ENCODE results near the gene DIO1.

DNA sequence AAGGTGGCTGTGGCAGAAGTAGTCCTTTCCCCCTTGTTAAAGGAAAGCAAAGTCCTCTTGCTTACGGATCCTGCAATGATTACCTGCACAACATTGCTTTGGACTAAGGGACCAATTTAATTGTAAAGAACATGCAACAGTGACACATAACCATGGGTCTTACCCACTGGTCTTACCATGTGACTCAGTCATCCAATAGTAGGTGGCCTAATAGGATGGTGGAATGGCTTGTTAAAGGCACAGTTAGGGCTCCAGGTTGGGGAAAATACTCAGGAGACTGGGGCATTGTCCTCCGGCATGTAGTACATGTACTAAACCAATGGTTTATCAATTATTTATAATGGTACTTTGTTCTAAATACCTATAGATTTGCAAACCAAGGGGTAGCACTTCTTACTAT is 2.3 kb upstream of the DIO1 start:
- TF ChIP-seq, protein P1, sequence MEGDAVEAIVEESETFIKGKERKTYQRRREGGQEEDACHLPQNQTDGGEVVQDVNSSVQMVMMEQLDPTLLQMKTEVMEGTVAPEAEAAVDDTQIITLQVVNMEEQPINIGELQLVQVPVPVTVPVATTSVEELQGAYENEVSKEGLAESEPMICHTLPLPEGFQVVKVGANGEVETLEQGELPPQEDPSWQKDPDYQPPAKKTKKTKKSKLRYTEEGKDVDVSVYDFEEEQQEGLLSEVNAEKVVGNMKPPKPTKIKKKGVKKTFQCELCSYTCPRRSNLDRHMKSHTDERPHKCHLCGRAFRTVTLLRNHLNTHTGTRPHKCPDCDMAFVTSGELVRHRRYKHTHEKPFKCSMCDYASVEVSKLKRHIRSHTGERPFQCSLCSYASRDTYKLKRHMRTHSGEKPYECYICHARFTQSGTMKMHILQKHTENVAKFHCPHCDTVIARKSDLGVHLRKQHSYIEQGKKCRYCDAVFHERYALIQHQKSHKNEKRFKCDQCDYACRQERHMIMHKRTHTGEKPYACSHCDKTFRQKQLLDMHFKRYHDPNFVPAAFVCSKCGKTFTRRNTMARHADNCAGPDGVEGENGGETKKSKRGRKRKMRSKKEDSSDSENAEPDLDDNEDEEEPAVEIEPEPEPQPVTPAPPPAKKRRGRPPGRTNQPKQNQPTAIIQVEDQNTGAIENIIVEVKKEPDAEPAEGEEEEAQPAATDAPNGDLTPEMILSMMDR (IDR thresholded peaks at IDR 0.05; ENCODE audit: poor library complexity, severe bottlenecking): no peak
- no peak for TF ChIP-seq POLR2AphosphoS5 (IDR thresholded peaks at IDR 0.05)
- no peak for TF ChIP-seq EP300 (conservative IDR thresholded peaks at IDR 0.05; ENCODE audit: poor library complexity, severe bottlenecking)
- no peak for TF ChIP-seq EZH2 (IDR thresholded peaks at IDR 0.05; ENCODE audit: borderline replicate concordance, insufficient read depth, low read length, poor library complexity, severe bottlenecking)
- TF ChIP-seq, protein P2, sequence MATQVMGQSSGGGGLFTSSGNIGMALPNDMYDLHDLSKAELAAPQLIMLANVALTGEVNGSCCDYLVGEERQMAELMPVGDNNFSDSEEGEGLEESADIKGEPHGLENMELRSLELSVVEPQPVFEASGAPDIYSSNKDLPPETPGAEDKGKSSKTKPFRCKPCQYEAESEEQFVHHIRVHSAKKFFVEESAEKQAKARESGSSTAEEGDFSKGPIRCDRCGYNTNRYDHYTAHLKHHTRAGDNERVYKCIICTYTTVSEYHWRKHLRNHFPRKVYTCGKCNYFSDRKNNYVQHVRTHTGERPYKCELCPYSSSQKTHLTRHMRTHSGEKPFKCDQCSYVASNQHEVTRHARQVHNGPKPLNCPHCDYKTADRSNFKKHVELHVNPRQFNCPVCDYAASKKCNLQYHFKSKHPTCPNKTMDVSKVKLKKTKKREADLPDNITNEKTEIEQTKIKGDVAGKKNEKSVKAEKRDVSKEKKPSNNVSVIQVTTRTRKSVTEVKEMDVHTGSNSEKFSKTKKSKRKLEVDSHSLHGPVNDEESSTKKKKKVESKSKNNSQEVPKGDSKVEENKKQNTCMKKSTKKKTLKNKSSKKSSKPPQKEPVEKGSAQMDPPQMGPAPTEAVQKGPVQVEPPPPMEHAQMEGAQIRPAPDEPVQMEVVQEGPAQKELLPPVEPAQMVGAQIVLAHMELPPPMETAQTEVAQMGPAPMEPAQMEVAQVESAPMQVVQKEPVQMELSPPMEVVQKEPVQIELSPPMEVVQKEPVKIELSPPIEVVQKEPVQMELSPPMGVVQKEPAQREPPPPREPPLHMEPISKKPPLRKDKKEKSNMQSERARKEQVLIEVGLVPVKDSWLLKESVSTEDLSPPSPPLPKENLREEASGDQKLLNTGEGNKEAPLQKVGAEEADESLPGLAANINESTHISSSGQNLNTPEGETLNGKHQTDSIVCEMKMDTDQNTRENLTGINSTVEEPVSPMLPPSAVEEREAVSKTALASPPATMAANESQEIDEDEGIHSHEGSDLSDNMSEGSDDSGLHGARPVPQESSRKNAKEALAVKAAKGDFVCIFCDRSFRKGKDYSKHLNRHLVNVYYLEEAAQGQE (IDR thresholded peaks at IDR 0.05; ENCODE audit: borderline replicate concordance): no peak
